Right lobe of liver (tissue), 4 donors: ENCODE data around the gene MT1G.

Experiments
- CTCF ChIP-seq, 4 donors: fragments of 200-600 bp in 3 of 4; fragments of 450-650 bp in 1 of 4; IDR thresholded peaks; one replicate each; pipeline versions ENCODE4 v1.5.1 to v1.8.0; 2016 to 2022; ENCODE audit warnings: antibody characterized with exemption in 4 of 4, mild to moderate bottlenecking in 2 of 4
- POLR2A ChIP-seq: fragments of 450-650 bp; IDR thresholded peaks from one replicate; pipeline ENCODE4 v1.6.1; 2017; ENCODE audit warnings: antibody characterized with exemption, mild to moderate bottlenecking
- donor health status: DM: no; HTN: no; CAD: no.
- donor health status: DM: no; HTN: no; CAD: no.
- donor health status: DM: no; HTN: yes; CAD: no.

- TF ChIP-seq POLR2A, result no peak
- no peak for TF ChIP-seq CTCF (IDR thresholded peaks at IDR 0.05)
Observed at GRCh38 chr16:56669840-56670619, 2.2 kb upstream of the MT1G start.
